GM13976 (cell line): ENCODE results near the gene CIITA.

Experiments used
- DNase-seq: peaks from one replicate; pipeline ENCODE4 v3.0.0; 2012; ENCODE audit warnings: low spot score
- CTCF ChIP-seq: IDR thresholded peaks from 2 replicates; pipeline ENCODE4 v1.5.1; 2012; ENCODE audit warnings: borderline replicate concordance, mild to moderate bottlenecking; ENCODE audit not compliant: insufficient read depth; ENCODE audit errors: extremely low read depth, missing control alignments, control extremely low read depth
- in situ Hi-C: fragments of 300-500 bp; cut with MboI; formaldehyde crosslinking; loops from one replicate; pipeline ENCODE4 v1.12.0; 2022; ENCODE audit warnings: low sequenced_read_pairs, mixed read lengths, inconsistent platforms; ENCODE audit not compliant: unreplicated experiment

CIITA gene

GRCh38 chr16:10840703-10841102 is 36.3 kb upstream of the CIITA start:
- no peak for TF ChIP-seq CTCF
- DNase-seq = no peak
- in situ Hi-C loops = no loop called here

DNA sequence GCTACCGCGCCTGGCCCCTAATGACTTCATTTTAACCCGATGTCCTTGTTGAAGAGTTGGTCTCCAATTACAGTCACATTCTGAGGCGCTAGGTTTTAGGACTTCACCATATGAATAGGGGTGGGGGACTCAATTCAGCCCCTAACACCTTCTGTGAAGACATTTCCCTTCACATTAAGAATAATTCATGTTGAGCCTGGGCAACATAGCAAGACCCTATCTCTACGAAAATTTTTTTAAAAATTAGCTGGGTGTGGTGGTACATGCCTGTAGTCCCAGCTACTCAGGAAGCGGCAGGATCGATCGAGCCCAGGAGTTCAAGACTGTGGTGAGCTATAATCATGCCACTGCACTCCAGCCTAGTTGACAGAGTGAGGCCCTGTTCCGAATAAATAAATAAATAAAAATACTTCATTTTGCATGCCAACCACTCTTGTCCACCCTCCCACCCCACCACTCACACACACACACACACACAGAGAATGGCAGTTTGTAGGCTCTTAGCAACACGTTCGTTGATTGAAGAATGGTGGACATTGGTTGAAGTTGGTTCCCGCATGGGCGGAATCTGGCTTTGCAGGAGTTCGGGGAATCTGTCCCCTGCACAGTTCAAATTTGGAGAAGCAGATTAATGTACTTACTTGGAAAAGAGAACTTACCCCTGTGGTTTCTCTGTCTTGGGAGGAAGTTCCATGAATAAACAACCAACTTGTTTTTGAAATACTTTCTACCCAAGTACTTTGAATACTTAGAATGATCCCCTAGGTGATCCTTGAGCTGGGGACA is 30.6 kb upstream of the CIITA start:
- in situ Hi-C loops = no loop called here
- DNase-seq = no peak
- no peak for TF ChIP-seq CTCF

- no peak for DNase-seq
- no peak for TF ChIP-seq CTCF
- in situ Hi-C loops = no loop called here
Measured at GRCh38 chr16:10847176-10847575, 29.8 kb upstream of the CIITA start.

DNA sequence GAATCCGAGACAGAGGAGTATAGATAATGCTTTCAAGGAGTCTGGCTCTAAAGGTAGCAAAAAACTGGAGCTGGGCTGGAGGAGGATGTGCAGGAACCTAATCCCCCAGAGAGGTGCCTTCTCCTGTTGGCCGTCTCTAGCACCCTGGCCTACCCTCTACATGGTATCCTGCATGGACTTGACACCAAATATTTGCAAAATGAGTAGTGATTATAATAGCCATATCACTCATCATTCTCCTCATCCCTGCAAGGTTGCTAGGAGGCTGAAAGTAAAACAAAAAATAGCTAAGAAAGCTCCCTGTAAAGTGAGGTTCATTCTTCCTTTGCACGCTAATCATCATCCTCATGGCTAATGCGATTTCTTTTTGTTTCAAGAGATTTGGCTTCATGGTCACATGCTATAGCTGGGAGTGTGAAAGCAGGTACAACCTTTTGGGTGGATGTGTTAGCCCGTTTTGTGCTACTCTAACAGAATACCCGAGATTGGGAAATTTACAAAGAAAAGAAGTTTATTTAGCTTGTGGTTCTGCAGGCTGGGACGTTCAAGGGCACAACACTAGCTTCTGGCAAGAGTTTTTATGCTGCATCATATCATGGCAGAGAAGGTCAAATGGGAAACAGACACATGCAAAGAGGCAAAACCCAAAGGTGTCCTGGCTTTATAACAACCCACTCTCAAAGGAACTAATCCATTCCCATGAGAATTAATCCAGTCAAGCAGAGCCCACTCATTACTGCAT is 27.1 kb upstream of the CIITA start:
- DNase-seq = no peak
- in situ Hi-C loops = no loop called here
- no peak for TF ChIP-seq CTCF

DNA sequence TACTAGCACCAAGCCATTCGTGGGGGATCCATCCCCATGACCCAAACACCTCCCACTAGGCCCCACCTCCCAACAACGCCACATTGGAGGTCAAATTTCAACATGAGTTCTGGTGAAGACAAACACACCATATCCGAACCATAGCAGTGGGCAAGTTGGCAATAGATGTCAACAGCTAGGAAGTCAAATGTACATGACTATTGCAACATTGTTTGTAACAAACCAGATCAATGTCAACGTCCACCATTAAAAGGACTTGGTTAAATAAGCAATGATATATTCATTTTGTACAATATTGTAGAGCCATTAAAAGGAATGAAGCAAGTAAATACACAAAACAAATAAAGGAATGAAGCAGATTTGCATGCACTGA is 26.5 kb upstream of the CIITA start:
- in situ Hi-C loops = no loop called here
- no peak for TF ChIP-seq CTCF

DNA sequence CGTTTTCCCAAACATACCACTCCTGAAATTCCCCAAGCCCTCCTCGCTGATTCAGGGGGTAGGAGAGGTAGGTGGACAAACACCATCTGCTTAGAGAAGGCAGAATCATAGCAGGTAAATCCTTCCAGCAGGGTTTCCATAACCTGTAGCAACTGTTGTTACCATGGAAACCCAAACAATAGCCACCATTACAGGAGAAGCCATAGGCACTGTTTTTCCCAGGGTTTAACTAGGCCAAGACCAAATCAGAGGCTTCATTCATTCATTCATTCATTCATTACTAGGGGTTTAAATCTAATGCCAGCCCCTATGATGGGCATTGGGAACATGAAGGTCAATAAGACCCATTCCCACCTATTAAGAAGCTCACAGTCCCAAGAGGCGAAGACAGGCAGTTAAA is 25.5 kb upstream of the CIITA start:
- TF ChIP-seq CTCF = no peak
- no peak for DNase-seq
- in situ Hi-C loops = no loop called here

More for the DNA sequence above, 26.5 kb upstream of the CIITA start:
- no peak for DNase-seq
